ENCODE data around the gene PACS2.

GRCh38 chr14:105418269-105419194 is 104.0 kb downstream of the PACS2 start:
- TF ChIP-seq CTCF (IDR thresholded peaks at IDR 0.05; ENCODE audit: low read depth, low read length) (no peak), MYC (IDR thresholded peaks at IDR 0.05; ENCODE audit: low read depth, low read length) (no peak), POLR2A (IDR thresholded peaks at IDR 0.05; ENCODE audit: extremely low read depth, insufficient read length) (no peak), MAX (IDR thresholded peaks at IDR 0.05; ENCODE audit: low read depth, low read length) (no peak)
